ENCODE measurements around the gene TMPO.
A peak's percentile ranks its signal among the peaks of the same experiment; 100 is the strongest.

The TMPO gene

GRCh38 chr12:98581101-98581500 lies 65.7 kb downstream of the TMPO start:
- ChIA-PET CTCF (interaction anchor here (0.8 to 1.9 kb wide), 2 partner anchors 11 to 14 kb away, joined by 3 to 5 read pairs; no protein-coding TSS in a partner anchor), POLR2A (no interaction called here)
- Histone ChIP-seq H3K36me3 (ENCODE audit: control insufficient read depth in 4 of 4, insufficient read depth in 4 of 4, low read length in 3 of 4) (no peaks in the 10 kb centered on the region), H3K27me3 (replicated peaks in 2 of 5; ENCODE audit: control insufficient read depth in 4 of 5, insufficient read depth in 5 of 5, low read length in 4 of 5) (no peaks in the 10 kb centered on the region), H3K4me3 (ENCODE audit: control insufficient read depth in 1 of 7, extremely low read depth in 1 of 7, insufficient read depth in 4 of 7, low read depth in 2 of 7, low read length in 6 of 7) (no peak overlapping the region), H3K4me1 (ENCODE audit: control extremely low read depth in 1 of 4, control insufficient read depth in 4 of 4, insufficient read depth in 4 of 4, low read length in 3 of 4) (peaks cover 0 to 4% (median 0%) of the 10 kb centered on the region in 4 experiments), H3K27ac (ENCODE audit: insufficient read depth in 1 of 2, low read depth in 1 of 2, low read length in 2 of 2, poor library complexity in 1 of 2, severe bottlenecking in 2 of 2) (no peak overlapping the region), H3K9me3 (ENCODE audit: control extremely low read depth in 1 of 5, control insufficient read depth in 4 of 5, insufficient read depth in 2 of 5, low read depth in 1 of 5, low read length in 4 of 5) (no peaks in the 10 kb centered on the region)
- DNase-seq: no peak
- no CpG with 5 or more reads among the region's 1 CpG for WGBS (ENCODE audit: insufficient coverage)

GRCh38 chr12:98582093-98582492 lies 66.7 kb downstream of the TMPO start:
- 97% methylated on average over 4 of the region's 6 CpGs for WGBS (ENCODE audit: insufficient coverage)
- no peak overlapping the region for H3K4me3 ChIP-seq (ENCODE audit: control insufficient read depth in 1 of 7, extremely low read depth in 1 of 7, insufficient read depth in 4 of 7, low read depth in 2 of 7, low read length in 6 of 7)
- ChIA-PET CTCF (interaction anchor here (0.8 to 1.9 kb wide), 2 partner anchors 12 to 15 kb away, joined by 3 to 5 read pairs; no protein-coding TSS in a partner anchor), POLR2A (no interaction called here)
- H3K4me1 ChIP-seq (ENCODE audit: control extremely low read depth in 1 of 4, control insufficient read depth in 4 of 4, insufficient read depth in 4 of 4, low read length in 3 of 4): peaks cover 0 to 4% (median 0%) of the 10 kb centered on the region in 4 experiments
- H3K27ac ChIP-seq (ENCODE audit: insufficient read depth in 1 of 2, low read depth in 1 of 2, low read length in 2 of 2, poor library complexity in 1 of 2, severe bottlenecking in 2 of 2): no peak overlapping the region
- no peaks in the 10 kb centered on the region for H3K9me3 ChIP-seq (ENCODE audit: control extremely low read depth in 1 of 5, control insufficient read depth in 4 of 5, insufficient read depth in 2 of 5, low read depth in 1 of 5, low read length in 4 of 5)
- H3K27me3 ChIP-seq (replicated peaks in 2 of 5; ENCODE audit: control insufficient read depth in 4 of 5, insufficient read depth in 5 of 5, low read length in 4 of 5): no peaks in the 10 kb centered on the region
- no peak for DNase-seq
- H3K36me3 ChIP-seq (ENCODE audit: control insufficient read depth in 4 of 4, insufficient read depth in 4 of 4, low read length in 3 of 4): no peaks in the 10 kb centered on the region

GRCh38 chr12:98587084-98587483 lies 71.7 kb downstream of the TMPO start:
- H3K4me3 ChIP-seq (ENCODE audit: control insufficient read depth in 1 of 7, extremely low read depth in 1 of 7, insufficient read depth in 4 of 7, low read depth in 2 of 7, low read length in 6 of 7): no peak overlapping the region
- WGBS (ENCODE audit: insufficient coverage): 100% methylated on average over 4 of the region's 5 CpGs
- no peak overlapping the region for H3K27ac ChIP-seq (ENCODE audit: insufficient read depth in 1 of 2, low read depth in 1 of 2, low read length in 2 of 2, poor library complexity in 1 of 2, severe bottlenecking in 2 of 2)
- H3K9me3 ChIP-seq (ENCODE audit: control extremely low read depth in 1 of 5, control insufficient read depth in 4 of 5, insufficient read depth in 2 of 5, low read depth in 1 of 5, low read length in 4 of 5): no peaks in the 10 kb centered on the region
- DNase-seq: no peak
- CTCF ChIA-PET: interaction anchor here (0.6 to 3.3 kb wide), 3 partner anchors 12 to 23 kb away, joined by 4 to 11 read pairs (median 5); no protein-coding TSS in a partner anchor
- no peaks in the 10 kb centered on the region for H3K4me1 ChIP-seq (ENCODE audit: control extremely low read depth in 1 of 4, control insufficient read depth in 4 of 4, insufficient read depth in 4 of 4, low read length in 3 of 4)
- POLR2A ChIA-PET: no interaction called here
- no peaks in the 10 kb centered on the region for H3K36me3 ChIP-seq (ENCODE audit: control insufficient read depth in 4 of 4, insufficient read depth in 4 of 4, low read length in 3 of 4)
- H3K27me3 ChIP-seq (replicated peaks in 2 of 5; ENCODE audit: control insufficient read depth in 4 of 5, insufficient read depth in 5 of 5, low read length in 4 of 5): no peaks in the 10 kb centered on the region

GRCh38 chr12:98591209-98591608 lies 75.8 kb downstream of the TMPO start:
- peaks cover 0 to 10% (median 4%) of the 10 kb centered on the region in 4 experiments for H3K36me3 ChIP-seq (ENCODE audit: control insufficient read depth in 4 of 4, insufficient read depth in 4 of 4, low read length in 3 of 4)
- no peak overlapping the region for H3K4me3 ChIP-seq (ENCODE audit: control insufficient read depth in 1 of 7, extremely low read depth in 1 of 7, insufficient read depth in 4 of 7, low read depth in 2 of 7, low read length in 6 of 7)
- ChIA-PET CTCF (interaction anchor here (0.8 to 3.2 kb wide), 6 partner anchors 10 to 28 kb away, joined by 3 to 15 read pairs (median 3); no protein-coding TSS in a partner anchor), POLR2A (no interaction called here)
- H3K4me1 ChIP-seq (ENCODE audit: control extremely low read depth in 1 of 4, control insufficient read depth in 4 of 4, insufficient read depth in 4 of 4, low read length in 3 of 4): peaks cover 10 to 20% (median 13%) of the 10 kb centered on the region in 4 experiments
- DNase-seq: peak in 2 of 3 donors; percentile 25 to 40
- H3K27me3 ChIP-seq (replicated peaks in 2 of 5; ENCODE audit: control insufficient read depth in 4 of 5, insufficient read depth in 5 of 5, low read length in 4 of 5): no peaks in the 10 kb centered on the region
- H3K9me3 ChIP-seq (ENCODE audit: control extremely low read depth in 1 of 5, control insufficient read depth in 4 of 5, insufficient read depth in 2 of 5, low read depth in 1 of 5, low read length in 4 of 5): no peaks in the 10 kb centered on the region
- WGBS (ENCODE audit: insufficient coverage): 100% methylated on average over 1 of the region's 4 CpGs
- no peak overlapping the region for H3K27ac ChIP-seq (ENCODE audit: insufficient read depth in 1 of 2, low read depth in 1 of 2, low read length in 2 of 2, poor library complexity in 1 of 2, severe bottlenecking in 2 of 2)

- 93% methylated on average over 2 of the region's 9 CpGs for WGBS (ENCODE audit: insufficient coverage)
- Histone ChIP-seq H3K4me3 (ENCODE audit: control insufficient read depth in 1 of 7, extremely low read depth in 1 of 7, insufficient read depth in 4 of 7, low read depth in 2 of 7, low read length in 6 of 7) (peak overlapping the region; percentile 66 to 100 (median 99)), H3K27me3 (replicated peaks in 2 of 5; ENCODE audit: control insufficient read depth in 4 of 5, insufficient read depth in 5 of 5, low read length in 4 of 5) (no peaks in the 10 kb centered on the region), H3K9me3 (ENCODE audit: control extremely low read depth in 1 of 5, control insufficient read depth in 4 of 5, insufficient read depth in 2 of 5, low read depth in 1 of 5, low read length in 4 of 5) (no peaks in the 10 kb centered on the region), H3K4me1 (ENCODE audit: control extremely low read depth in 1 of 4, control insufficient read depth in 4 of 4, insufficient read depth in 4 of 4, low read length in 3 of 4) (peaks cover 10 to 20% (median 13%) of the 10 kb centered on the region in 4 experiments), H3K36me3 (ENCODE audit: control insufficient read depth in 4 of 4, insufficient read depth in 4 of 4, low read length in 3 of 4) (peaks cover 2 to 27% (median 15%) of the 10 kb centered on the region in 4 experiments), H3K27ac (ENCODE audit: insufficient read depth in 1 of 2, low read depth in 1 of 2, low read length in 2 of 2, poor library complexity in 1 of 2, severe bottlenecking in 2 of 2) (peak overlapping the region; percentile 62 to 98)
- DNase-seq: peak in 2 of 3 donors; percentile 52 to 64
- ChIA-PET CTCF (interaction anchor here (0.9 to 5.2 kb wide), 8 partner anchors 13 to 59 kb away, joined by 3 to 47 read pairs (median 4); no protein-coding TSS in a partner anchor), POLR2A (interaction anchor here (0.5 to 2.4 kb wide), 5 partner anchors 8 to 56 kb away, joined by 3 to 9 read pairs (median 3); partner anchors contain the start of genes APAF1 and IKBIP)
Observed at GRCh38 chr12:98592825-98593322, 77.5 kb downstream of the TMPO start.

- peaks cover 5 to 33% (median 21%) of the 10 kb centered on the region in 4 experiments for H3K36me3 ChIP-seq (ENCODE audit: control insufficient read depth in 4 of 4, insufficient read depth in 4 of 4, low read length in 3 of 4)
- ChIA-PET CTCF (interaction anchor here (1.1 to 5.2 kb wide), 8 partner anchors 12 to 58 kb away, joined by 3 to 47 read pairs (median 4); no protein-coding TSS in a partner anchor), POLR2A (interaction anchor here (0.5 to 2.4 kb wide), 6 partner anchors 8 to 56 kb away, joined by 3 to 9 read pairs (median 3); partner anchors contain the start of genes APAF1 and IKBIP)
- peak; percentile 98 to 99 (median 99) for DNase-seq
- 0% methylated on average over 53 of the region's 67 CpGs for WGBS (ENCODE audit: insufficient coverage)
- H3K27ac ChIP-seq (ENCODE audit: insufficient read depth in 1 of 2, low read depth in 1 of 2, low read length in 2 of 2, poor library complexity in 1 of 2, severe bottlenecking in 2 of 2): peak within 1 kb of the TSS; percentile 96 to 98
- H3K27me3 ChIP-seq (replicated peaks in 2 of 5; ENCODE audit: control insufficient read depth in 4 of 5, insufficient read depth in 5 of 5, low read length in 4 of 5): no peaks in the 10 kb centered on the region
- H3K9me3 ChIP-seq (ENCODE audit: control extremely low read depth in 1 of 5, control insufficient read depth in 4 of 5, insufficient read depth in 2 of 5, low read depth in 1 of 5, low read length in 4 of 5): no peaks in the 10 kb centered on the region
- peak within 1 kb of the TSS; percentile 85 to 100 (median 99) for H3K4me3 ChIP-seq (ENCODE audit: control insufficient read depth in 1 of 7, extremely low read depth in 1 of 7, insufficient read depth in 4 of 7, low read depth in 2 of 7, low read length in 6 of 7)
- peaks cover 10 to 20% (median 13%) of the 10 kb centered on the region in 4 experiments for H3K4me1 ChIP-seq (ENCODE audit: control extremely low read depth in 1 of 4, control insufficient read depth in 4 of 4, insufficient read depth in 4 of 4, low read length in 3 of 4)
Observed at GRCh38 chr12:98593351-98594049, 78.1 kb downstream of the TMPO start, which contains the start of gene SLC25A3. TSS of gene SLC25A3 (plus strand) at chr12:98593686. CDS start at chr12:98593979, 293 bp downstream.
